Measurements from ENCODE around the gene OR12D3.

OR12D3 gene

GRCh38 chr6:29375191-29375590, at the start of gene OR12D3:
Gene OR12D3 (minus strand): TSS chr6:29375291. CDS start chr6:29375287, 4 bp downstream.
- no peak within 1 kb of the TSS for H3K27ac ChIP-seq (ENCODE audit: low read depth, low read length)
- H3K4me1 ChIP-seq (ENCODE audit: control insufficient read depth in 1 of 2, insufficient read depth in 2 of 2, low read length in 2 of 2), result no peaks in the 10 kb centered on the region
- H3K27me3 ChIP-seq (ENCODE audit: control insufficient read depth in 1 of 2, insufficient read depth in 2 of 2, low read length in 2 of 2), result no peaks in the 10 kb centered on the region
- no peaks in the 10 kb centered on the region for H3K9me3 ChIP-seq (ENCODE audit: control insufficient read depth in 1 of 2, low read length in 2 of 2)
- no peak within 1 kb of the TSS for H3K9ac ChIP-seq (ENCODE audit: low read depth in 1 of 2, low read length in 2 of 2)
- H3K4me3 ChIP-seq (ENCODE audit: low read depth in 1 of 2, low read length in 2 of 2), result no peak within 1 kb of the TSS
- no peaks in the 10 kb centered on the region for H3K36me3 ChIP-seq (ENCODE audit: control insufficient read depth in 1 of 2, insufficient read depth in 2 of 2, low read length in 2 of 2)

GRCh38 chr6:29424575-29424974, 49.5 kb upstream of the OR12D3 start:
- Histone ChIP-seq H3K9me3 (ENCODE audit: control insufficient read depth in 1 of 2, low read length in 2 of 2) (no peaks in the 10 kb centered on the region), H3K27ac (ENCODE audit: low read depth, low read length) (no peak overlapping the region), H3K4me1 (ENCODE audit: control insufficient read depth in 1 of 2, insufficient read depth in 2 of 2, low read length in 2 of 2) (no peaks in the 10 kb centered on the region), H3K36me3 (ENCODE audit: control insufficient read depth in 1 of 2, insufficient read depth in 2 of 2, low read length in 2 of 2) (no peaks in the 10 kb centered on the region), H3K9ac (ENCODE audit: low read depth in 1 of 2, low read length in 2 of 2) (no peak overlapping the region), H3K4me3 (ENCODE audit: low read depth in 1 of 2, low read length in 2 of 2) (no peak overlapping the region), H3K27me3 (ENCODE audit: control insufficient read depth in 1 of 2, insufficient read depth in 2 of 2, low read length in 2 of 2) (no peaks in the 10 kb centered on the region)

- Histone ChIP-seq H3K4me1 (ENCODE audit: control insufficient read depth in 1 of 2, insufficient read depth in 2 of 2, low read length in 2 of 2) (no peaks in the 10 kb centered on the region), H3K36me3 (ENCODE audit: control insufficient read depth in 1 of 2, insufficient read depth in 2 of 2, low read length in 2 of 2) (no peaks in the 10 kb centered on the region), H3K27me3 (ENCODE audit: control insufficient read depth in 1 of 2, insufficient read depth in 2 of 2, low read length in 2 of 2) (no peaks in the 10 kb centered on the region), H3K9me3 (ENCODE audit: control insufficient read depth in 1 of 2, low read length in 2 of 2) (no peaks in the 10 kb centered on the region), H3K27ac (ENCODE audit: low read depth, low read length) (no peak overlapping the region), H3K4me3 (ENCODE audit: low read depth in 1 of 2, low read length in 2 of 2) (no peak overlapping the region), H3K9ac (ENCODE audit: low read depth in 1 of 2, low read length in 2 of 2) (no peak overlapping the region)
Observed at GRCh38 chr6:29424168-29424567, 49.1 kb upstream of the OR12D3 start.

- Histone ChIP-seq H3K27me3 (ENCODE audit: control insufficient read depth in 1 of 2, insufficient read depth in 2 of 2, low read length in 2 of 2) (no peaks in the 10 kb centered on the region), H3K4me3 (ENCODE audit: low read depth in 1 of 2, low read length in 2 of 2) (no peak overlapping the region), H3K9ac (ENCODE audit: low read depth in 1 of 2, low read length in 2 of 2) (no peak overlapping the region), H3K9me3 (ENCODE audit: control insufficient read depth in 1 of 2, low read length in 2 of 2) (no peaks in the 10 kb centered on the region), H3K4me1 (ENCODE audit: control insufficient read depth in 1 of 2, insufficient read depth in 2 of 2, low read length in 2 of 2) (no peaks in the 10 kb centered on the region), H3K36me3 (ENCODE audit: control insufficient read depth in 1 of 2, insufficient read depth in 2 of 2, low read length in 2 of 2) (no peaks in the 10 kb centered on the region), H3K27ac (ENCODE audit: low read depth, low read length) (no peak overlapping the region)
Observed at GRCh38 chr6:29419516-29419915, 44.4 kb upstream of the OR12D3 start.

- Histone ChIP-seq H3K4me3 (ENCODE audit: low read depth in 1 of 2, low read length in 2 of 2) (no peak within 1 kb of the TSS), H3K4me1 (ENCODE audit: control insufficient read depth in 1 of 2, insufficient read depth in 2 of 2, low read length in 2 of 2) (no peaks in the 10 kb centered on the region), H3K9me3 (ENCODE audit: control insufficient read depth in 1 of 2, low read length in 2 of 2) (no peaks in the 10 kb centered on the region), H3K27me3 (ENCODE audit: control insufficient read depth in 1 of 2, insufficient read depth in 2 of 2, low read length in 2 of 2) (no peaks in the 10 kb centered on the region), H3K9ac (ENCODE audit: low read depth in 1 of 2, low read length in 2 of 2) (no peak within 1 kb of the TSS), H3K27ac (ENCODE audit: low read depth, low read length) (no peak within 1 kb of the TSS), H3K36me3 (ENCODE audit: control insufficient read depth in 1 of 2, insufficient read depth in 2 of 2, low read length in 2 of 2) (no peaks in the 10 kb centered on the region)
Observed at GRCh38 chr6:29414588-29414987, 39.5 kb upstream of the OR12D3 start, which contains the start of gene OR12D1. Gene OR12D1 (plus strand): TSS chr6:29414928.

- H3K27me3 ChIP-seq (ENCODE audit: control insufficient read depth in 1 of 2, insufficient read depth in 2 of 2, low read length in 2 of 2), result no peaks in the 10 kb centered on the region
- no peak overlapping the region for H3K4me3 ChIP-seq (ENCODE audit: low read depth in 1 of 2, low read length in 2 of 2)
- H3K36me3 ChIP-seq (ENCODE audit: control insufficient read depth in 1 of 2, insufficient read depth in 2 of 2, low read length in 2 of 2), result no peaks in the 10 kb centered on the region
Observed at GRCh38 chr6:29403801-29404200, 28.7 kb upstream of the OR12D3 start.

GRCh38 chr6:29399525-29399924, 24.4 kb upstream of the OR12D3 start:
- Histone ChIP-seq H3K9ac (ENCODE audit: low read depth in 1 of 2, low read length in 2 of 2) (no peak overlapping the region), H3K4me3 (ENCODE audit: low read depth in 1 of 2, low read length in 2 of 2) (no peak overlapping the region), H3K4me1 (ENCODE audit: control insufficient read depth in 1 of 2, insufficient read depth in 2 of 2, low read length in 2 of 2) (no peaks in the 10 kb centered on the region), H3K27ac (ENCODE audit: low read depth, low read length) (no peak overlapping the region), H3K9me3 (ENCODE audit: control insufficient read depth in 1 of 2, low read length in 2 of 2) (no peaks in the 10 kb centered on the region), H3K27me3 (ENCODE audit: control insufficient read depth in 1 of 2, insufficient read depth in 2 of 2, low read length in 2 of 2) (no peaks in the 10 kb centered on the region), H3K36me3 (ENCODE audit: control insufficient read depth in 1 of 2, insufficient read depth in 2 of 2, low read length in 2 of 2) (no peaks in the 10 kb centered on the region)

More at GRCh38 chr6:29403801-29404200, 28.7 kb upstream of the OR12D3 start:
- no peaks in the 10 kb centered on the region for H3K9me3 ChIP-seq (ENCODE audit: control insufficient read depth in 1 of 2, low read length in 2 of 2)
- no peak overlapping the region for H3K9ac ChIP-seq (ENCODE audit: low read depth in 1 of 2, low read length in 2 of 2)
- no peaks in the 10 kb centered on the region for H3K4me1 ChIP-seq (ENCODE audit: control insufficient read depth in 1 of 2, insufficient read depth in 2 of 2, low read length in 2 of 2)
- H3K27ac ChIP-seq (ENCODE audit: low read depth, low read length), result no peak overlapping the region

- Histone ChIP-seq H3K36me3 (ENCODE audit: control insufficient read depth in 1 of 2, insufficient read depth in 2 of 2, low read length in 2 of 2) (no peaks in the 10 kb centered on the region), H3K9me3 (ENCODE audit: control insufficient read depth in 1 of 2, low read length in 2 of 2) (no peaks in the 10 kb centered on the region), H3K4me1 (ENCODE audit: control insufficient read depth in 1 of 2, insufficient read depth in 2 of 2, low read length in 2 of 2) (no peaks in the 10 kb centered on the region), H3K27me3 (ENCODE audit: control insufficient read depth in 1 of 2, insufficient read depth in 2 of 2, low read length in 2 of 2) (peaks cover 0 to 3% of the 10 kb centered on the region in 2 donors), H3K27ac (ENCODE audit: low read depth, low read length) (no peak within 1 kb of the TSS), H3K9ac (ENCODE audit: low read depth in 1 of 2, low read length in 2 of 2) (no peak within 1 kb of the TSS), H3K4me3 (ENCODE audit: low read depth in 1 of 2, low read length in 2 of 2) (no peak within 1 kb of the TSS)
Observed at GRCh38 chr6:29395331-29395730, 20.2 kb upstream of the OR12D3 start, which contains the start of gene OR12D2. Gene OR12D2 (plus strand): TSS chr6:29395631. CDS start chr6:29396700, 1,069 bp downstream.

GRCh38 chr6:29388533-29388932, 13.4 kb upstream of the OR12D3 start:
- H3K27me3 ChIP-seq (ENCODE audit: control insufficient read depth in 1 of 2, insufficient read depth in 2 of 2, low read length in 2 of 2), result peaks cover 0 to 3% of the 10 kb centered on the region in 2 donors
- H3K9me3 ChIP-seq (ENCODE audit: control insufficient read depth in 1 of 2, low read length in 2 of 2), result no peaks in the 10 kb centered on the region
- no peak overlapping the region for H3K9ac ChIP-seq (ENCODE audit: low read depth in 1 of 2, low read length in 2 of 2)
- no peaks in the 10 kb centered on the region for H3K4me1 ChIP-seq (ENCODE audit: control insufficient read depth in 1 of 2, insufficient read depth in 2 of 2, low read length in 2 of 2)
- H3K36me3 ChIP-seq (ENCODE audit: control insufficient read depth in 1 of 2, insufficient read depth in 2 of 2, low read length in 2 of 2), result no peaks in the 10 kb centered on the region
- H3K4me3 ChIP-seq (ENCODE audit: low read depth in 1 of 2, low read length in 2 of 2), result no peak overlapping the region
- H3K27ac ChIP-seq (ENCODE audit: low read depth, low read length), result no peak overlapping the region

- Histone ChIP-seq H3K4me1 (ENCODE audit: control insufficient read depth in 1 of 2, insufficient read depth in 2 of 2, low read length in 2 of 2) (no peaks in the 10 kb centered on the region), H3K27ac (ENCODE audit: low read depth, low read length) (no peak overlapping the region), H3K27me3 (ENCODE audit: control insufficient read depth in 1 of 2, insufficient read depth in 2 of 2, low read length in 2 of 2) (no peaks in the 10 kb centered on the region), H3K4me3 (ENCODE audit: low read depth in 1 of 2, low read length in 2 of 2) (no peak overlapping the region), H3K9me3 (ENCODE audit: control insufficient read depth in 1 of 2, low read length in 2 of 2) (no peaks in the 10 kb centered on the region), H3K9ac (ENCODE audit: low read depth in 1 of 2, low read length in 2 of 2) (no peak overlapping the region), H3K36me3 (ENCODE audit: control insufficient read depth in 1 of 2, insufficient read depth in 2 of 2, low read length in 2 of 2) (no peaks in the 10 kb centered on the region)
Observed at GRCh38 chr6:29376003-29376402, 912 bp upstream of the OR12D3 start.

- no peak within 1 kb of the TSS for H3K27ac ChIP-seq (ENCODE audit: low read depth, low read length)
- no peaks in the 10 kb centered on the region for H3K9me3 ChIP-seq (ENCODE audit: control insufficient read depth in 1 of 2, low read length in 2 of 2)
- no peaks in the 10 kb centered on the region for H3K27me3 ChIP-seq (ENCODE audit: control insufficient read depth in 1 of 2, insufficient read depth in 2 of 2, low read length in 2 of 2)
- H3K4me3 ChIP-seq (ENCODE audit: low read depth in 1 of 2, low read length in 2 of 2), result no peak within 1 kb of the TSS
- H3K4me1 ChIP-seq (ENCODE audit: control insufficient read depth in 1 of 2, insufficient read depth in 2 of 2, low read length in 2 of 2), result no peaks in the 10 kb centered on the region
- H3K9ac ChIP-seq (ENCODE audit: low read depth in 1 of 2, low read length in 2 of 2), result no peak within 1 kb of the TSS
- H3K36me3 ChIP-seq (ENCODE audit: control insufficient read depth in 1 of 2, insufficient read depth in 2 of 2, low read length in 2 of 2), result no peaks in the 10 kb centered on the region
Observed at GRCh38 chr6:29368765-29369164, 6.3 kb downstream of the OR12D3 start, which contains the start of gene OR5V1. Gene OR5V1 (minus strand): TSS chr6:29368865. CDS start chr6:29356195, 12,670 bp downstream.

Data from duodenal mucosa (tissue), 2 donors.